Stomach (tissue), 9 donors: ENCODE data around the gene HES6. TPM values are rescaled to one million over a fixed set of nuclear protein-coding genes. Genes with fewer than 3 reads are reported as not detected.

ENCODE experiments used
- DNase-seq, 2 donors: peaks; one replicate each; pipeline versions ENCODE4 v3.0.0 to v3.0.0-alpha.2; 2013 to 2019
- H3K27ac ChIP-seq, 5 donors: fragments of 200-600 bp in 4 of 5; sonication (generic) in 4 of 5; one replicate each; pipeline ENCODE4 v1.5.1; 2013 to 2019; ENCODE audit warnings: mild to moderate bottlenecking in 1 of 5, moderate library complexity in 1 of 5
- H3K27me3 ChIP-seq, 3 donors: fragments of 200-600 bp; sonication (generic); one replicate each; pipeline ENCODE4 v1.5.1; 2017 to 2019; ENCODE audit warnings: mixed run types in 1 of 3
- H3K36me3 ChIP-seq, 4 donors: fragments of 200-600 bp; sonication (generic); 1 replicate in 3 of 4; 2 replicates in 1 of 4; pipeline ENCODE4 v1.5.1; 2016 to 2019
- H3K4me1 ChIP-seq, 4 donors: fragments of 200-600 bp; sonication (generic); one replicate each; pipeline ENCODE4 v1.5.1; 2016 to 2019
- H3K4me3 ChIP-seq, 4 donors: fragments of 200-600 bp; sonication (generic) in 3 of 4; one replicate each; pipeline ENCODE4 v1.5.1; 2016 to 2019; ENCODE audit warnings: mild to moderate bottlenecking in 1 of 4
- H3K9me3 ChIP-seq, 4 donors: fragments of 200-600 bp; sonication (generic); one replicate each; pipeline ENCODE4 v1.5.1; 2016 to 2019
- CTCF ChIP-seq, 7 experiments: fragments of 450-650 bp in 4 of 7; fragments of 200-600 bp in 3 of 7; sonication (generic) in 3 of 7; IDR thresholded peaks; one replicate each; pipeline ENCODE4 v1.5.1; 2016 to 2019; ENCODE audit warnings: antibody characterized with exemption in 7 of 7, control low read depth in 2 of 7, mild to moderate bottlenecking in 1 of 7
- EP300 ChIP-seq: sonication (generic); formaldehyde crosslinking; IDR thresholded peaks from one replicate; pipeline ENCODE4 v1.6.1; 2017; ENCODE audit warnings: antibody characterized with exemption
- POLR2A ChIP-seq, 4 donors: fragments of 450-650 bp; IDR thresholded peaks; one replicate each; pipeline ENCODE4 v1.6.1; 2016; ENCODE audit warnings: antibody characterized with exemption in 4 of 4, control low read depth in 2 of 4, mild to moderate bottlenecking in 1 of 4, moderate library complexity in 1 of 4
- POLR2AphosphoS5 ChIP-seq, 3 donors: sonication (generic); formaldehyde crosslinking; IDR thresholded peaks; one replicate each; pipeline ENCODE4 v1.6.1; 2016; ENCODE audit warnings: antibody characterized with exemption in 3 of 3
- WGBS, 5 donors: extraction: QIAGEN DNeasy Blood & Tissue Kit in 3 of 5; methylation state at CpG; one replicate each; pipeline versions ENCODE4 v1.1.5 to v1.1.7; 2013 to 2018; 5-methylcytosine and 5-hydroxymethylcytosine counted together
- intact Hi-C: fragments of 100-400 bp; cut with DNase I; formaldehyde crosslinking; loops from one replicate; pipeline ENCODE4 v1.15.1; 2023; ENCODE audit warnings: low total_unique reads
- polyA plus RNA-seq, 3 donors: library from polyadenylated mRNA; stranded (reverse); fragments of 200-250 nt; gene quantifications; one replicate each; pipeline ENCODE4 v1.2.3, GENCODE V29; 2013
- total RNA-seq, 5 donors: library from RNA; depleted of rRNA; stranded (reverse); fragments of >200 nt; gene quantifications; one replicate each; pipeline versions ENCODE4 v1.1.0 to v1.2.3, GENCODE V29; 2014 to 2016
- donor health status: healthy with polysubstance abuse.
- donor health status: Bipolar disorder and iron deficiency.
- donor health status: healthy.

HES6 gene
- total and polyA plus RNA-seq, 8 donors, result 6.7 to 222 (median 17.0) TPM; not detected in 1

GRCh38 chr2:238280083-238280825 is 40.4 kb upstream of the HES6 start:
- H3K27ac ChIP-seq, result no peak overlapping the region
- TF ChIP-seq POLR2AphosphoS5 (IDR thresholded peaks at IDR 0.05) (no peak), EP300 (no peak), POLR2A (IDR thresholded peaks at IDR 0.05) (no peak), CTCF (IDR thresholded peaks at IDR 0.05) (no peak)
- peaks cover 19 to 70% (median 60%) of the 10 kb centered on the region in 4 donors for H3K4me1 ChIP-seq
- intact Hi-C loops, result no loop called here
- H3K36me3 ChIP-seq, result peaks cover 25 to 33% (median 26%) of the 10 kb centered on the region in 4 donors
- no peak overlapping the region for H3K4me3 ChIP-seq
- H3K9me3 ChIP-seq, result no peaks in the 10 kb centered on the region
- 77 to 84% (median 80%) methylated on average over 11 to 12 of the region's 12 CpGs for WGBS, 5 donors
- no peaks in the 10 kb centered on the region for H3K27me3 ChIP-seq
- DNase-seq, result no peak

GRCh38 chr2:238279324-238279682 is 39.5 kb upstream of the HES6 start:
- TF ChIP-seq CTCF (IDR thresholded peaks at IDR 0.05) (no peak), EP300 (no peak)
- intact Hi-C loops, result no loop called here
- Histone ChIP-seq H3K27me3 (no peaks in the 10 kb centered on the region), H3K4me3 (no peak overlapping the region), H3K27ac (no peak overlapping the region), H3K9me3 (no peaks in the 10 kb centered on the region), H3K4me1 (peaks cover 12 to 69% (median 54%) of the 10 kb centered on the region in 4 donors), H3K36me3 (peaks cover 33 to 43% (median 36%) of the 10 kb centered on the region in 4 donors)
- DNase-seq, result no peak
- 77 to 96% (median 92%) methylated on average over 6 of the region's 6 CpGs for WGBS, 5 donors

GRCh38 chr2:238278626-238279323 is 38.9 kb upstream of the HES6 start:
- H3K9me3 ChIP-seq, result no peaks in the 10 kb centered on the region
- WGBS, 5 donors, result 65 to 81% (median 69%) methylated on average over 9 of the region's 9 CpGs
- no peak for TF ChIP-seq CTCF (IDR thresholded peaks at IDR 0.05)
- no peak overlapping the region for H3K4me3 ChIP-seq
- no peaks in the 10 kb centered on the region for H3K27me3 ChIP-seq
- no peak for DNase-seq
- no peak overlapping the region for H3K27ac ChIP-seq
- peaks cover 7 to 68% (median 53%) of the 10 kb centered on the region in 4 donors for H3K4me1 ChIP-seq
- peaks cover 39 to 48% (median 41%) of the 10 kb centered on the region in 4 donors for H3K36me3 ChIP-seq
- intact Hi-C loops, result no loop called here

DNA sequence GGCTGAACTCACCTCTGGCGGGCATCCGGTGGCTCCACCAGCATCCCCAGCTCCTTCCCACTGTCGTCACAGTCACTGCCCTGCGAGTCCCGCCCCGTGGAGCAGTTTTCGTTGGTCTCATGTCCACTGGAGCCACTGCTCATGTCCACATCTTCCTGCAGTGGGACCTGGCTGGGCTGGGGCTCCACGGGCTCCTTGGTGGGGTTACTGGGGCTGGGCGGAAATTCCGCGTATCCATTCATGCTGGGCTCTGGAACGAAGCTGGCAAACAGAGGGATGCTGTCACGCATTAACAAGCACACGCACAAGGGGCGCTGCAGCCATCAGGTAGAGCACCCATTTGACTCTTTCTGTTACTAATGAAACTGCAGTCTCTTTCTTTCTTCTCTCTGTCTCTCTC is 37.9 kb upstream of the HES6 start:
- TF ChIP-seq EP300 (no peak), CTCF (IDR thresholded peaks at IDR 0.05) (no peak), POLR2A (IDR thresholded peaks at IDR 0.05) (no peak), POLR2AphosphoS5 (IDR thresholded peaks at IDR 0.05) (no peak)
- Histone ChIP-seq H3K36me3 (peaks cover 42 to 59% (median 52%) of the 10 kb centered on the region in 4 donors), H3K27ac (no peak overlapping the region), H3K27me3 (no peaks in the 10 kb centered on the region), H3K4me1 (peaks cover 5 to 58% (median 44%) of the 10 kb centered on the region in 4 donors), H3K9me3 (no peaks in the 10 kb centered on the region), H3K4me3 (no peak overlapping the region)
- intact Hi-C loops, result no loop called here
- DNase-seq, result peak in 1 of 2 donors; percentile 44
- 72 to 80% (median 77%) methylated on average over 15 of the region's 15 CpGs for WGBS, 5 donors
